B cell (primary cell): Measurements from ENCODE around the gene TRIM66. TPM values are rescaled to one million over a fixed set of nuclear protein-coding genes. Genes with fewer than 3 reads are reported as not detected.

ENCODE experiments used
- ATAC-seq: fragments of 200-7000 bp; cut with Tn5 transposase; one replicate; pipeline ENCODE4 v1.10.0; 2021; ENCODE audit warnings: low read depth, mild to moderate bottlenecking, moderate number of reproducible peaks, moderate library complexity
- CTCF ChIA-PET: fragments of 350-600 bp; sonication (Branson Sonifier 250); formaldehyde crosslinking; loops from one replicate; lab custom pipeline; 2021; ENCODE audit warnings: antibody characterized with exemption, inconsistent platforms; lab: Charles Lee
- POLR2A ChIA-PET: fragments of 350-600 bp; sonication (Branson Sonifier 250); formaldehyde crosslinking; loops from one replicate; lab custom pipeline; 2021; ENCODE audit warnings: antibody characterized with exemption; lab: Charles Lee
- DNase-seq: peaks from one replicate; pipeline ENCODE4 v3.0.0; 2013
- H2AFZ ChIP-seq: 2 replicates; pipeline ENCODE4 v1.6.1; 2012; ENCODE audit warnings: mild to moderate bottlenecking, low read depth, low read length; ENCODE audit not compliant: insufficient read depth, poor library complexity, severe bottlenecking
- H3K27ac ChIP-seq, 2 donors: 1 replicate in 1 of 2; 2 replicates in 1 of 2; pipeline ENCODE4 v1.5.1; 2012 to 2013; ENCODE audit warnings: low read length in 2 of 2, mild to moderate bottlenecking in 2 of 2, moderate library complexity in 1 of 2
- H3K27me3 ChIP-seq, 4 experiments: fragments of 200-600 bp in 1 of 4; sonication (generic) in 1 of 4; replicated peaks in 1 of 4; 1 replicate in 2 of 4; 2 replicates in 2 of 4; pipeline versions ENCODE4 v1.6.1 to v1.7.0; 2013 to 2016; ENCODE audit warnings: low read length in 3 of 4, mild to moderate bottlenecking in 2 of 4, mixed read lengths in 1 of 4, moderate library complexity in 1 of 4; ENCODE audit not compliant: insufficient read depth in 4 of 4, control insufficient read depth in 3 of 4; ENCODE audit errors: control extremely low read depth in 1 of 4
- H3K36me3 ChIP-seq, 2 experiments: replicated peaks in 1 of 2; 1 replicate in 1 of 2; 2 replicates in 1 of 2; pipeline versions ENCODE4 v1.6.1 to v1.7.1; 2013; ENCODE audit warnings: low read length in 1 of 2; ENCODE audit not compliant: insufficient read depth in 2 of 2, control insufficient read depth in 1 of 2; ENCODE audit errors: control extremely low read depth in 1 of 2, extremely low read depth in 1 of 2
- H3K4me1 ChIP-seq, 2 donors: fragments of 200-600 bp in 1 of 2; sonication (generic) in 1 of 2; 1 replicate in 1 of 2; 2 replicates in 1 of 2; pipeline versions ENCODE4 v1.5.1 to v1.6.1; 2013 to 2017; ENCODE audit warnings: low read length in 2 of 2; ENCODE audit not compliant: control insufficient read depth in 2 of 2, insufficient read depth in 2 of 2
- H3K4me2 ChIP-seq: replicated peaks from 2 replicates; pipeline ENCODE3; 2012; ENCODE audit warnings: mild to moderate bottlenecking, low read depth, low read length; ENCODE audit not compliant: poor library complexity, severe bottlenecking
- H3K4me3 ChIP-seq, 5 experiments: fragments of 200-600 bp in 1 of 5; sonication (generic) in 1 of 5; 1 replicate in 3 of 5; 2 replicates in 2 of 5; pipeline versions ENCODE4 v1.5.1 to v1.7.0; 2011 to 2016; ENCODE audit warnings: low read length in 4 of 5, mild to moderate bottlenecking in 4 of 5, low read depth in 2 of 5, control low read depth in 1 of 5, moderate library complexity in 1 of 5; ENCODE audit not compliant: insufficient read depth in 1 of 5; ENCODE audit errors: control extremely low read depth in 1 of 5, extremely low read depth in 1 of 5
- H3K79me2 ChIP-seq: fragments of 200-600 bp; sonication (generic); one replicate; pipeline ENCODE4 v1.6.0; 2016; ENCODE audit warnings: low read length; ENCODE audit not compliant: control insufficient read depth, insufficient read depth
- H3K9ac ChIP-seq: fragments of 200-600 bp; sonication (generic); 2 replicates; pipeline ENCODE4 v1.6.1; 2017; ENCODE audit warnings: mild to moderate bottlenecking, low read length, moderate library complexity
- H3K9me3 ChIP-seq, 3 donors: one replicate each; pipeline versions ENCODE4 v1.6.1 to v1.7.1; 2013; ENCODE audit warnings: low read length in 2 of 3; ENCODE audit not compliant: control insufficient read depth in 2 of 3, insufficient read depth in 1 of 3; ENCODE audit errors: control extremely low read depth in 1 of 3
- H4K20me1 ChIP-seq: 2 replicates; pipeline ENCODE4 v1.6.0; 2012; ENCODE audit warnings: mild to moderate bottlenecking, low read length; ENCODE audit not compliant: insufficient read depth, control insufficient read depth, poor library complexity, severe bottlenecking
- H3K27ac Mint-ChIP-seq: one replicate; pipeline ENCODE4 v1.8.0; 2021; ENCODE audit warnings: mixed read lengths
- H3K27me3 Mint-ChIP-seq: one replicate; pipeline ENCODE4 v1.8.0; 2021; ENCODE audit warnings: mixed read lengths
- H3K4me1 Mint-ChIP-seq: one replicate; pipeline ENCODE4 v1.8.0; 2021; ENCODE audit warnings: mixed read lengths
- H3K4me3 Mint-ChIP-seq: one replicate; pipeline ENCODE4 v1.8.0; 2021; ENCODE audit warnings: mixed read lengths
- H3K9me3 Mint-ChIP-seq: one replicate; pipeline ENCODE4 v1.8.0; 2022; ENCODE audit warnings: mixed read lengths; ENCODE audit not compliant: insufficient read depth
- EZH2 ChIP-seq: IDR thresholded peaks from 2 replicates; pipeline ENCODE4 v1.6.1; 2012; ENCODE audit warnings: borderline replicate concordance, low read depth, mild to moderate bottlenecking, moderate library complexity, low read length; ENCODE audit not compliant: insufficient read depth, poor library complexity, severe bottlenecking
- WGBS: methylation state at CpG from one replicate; pipeline ENCODE4 v1.1.5; 2013; ENCODE audit warnings: missing lambda C conversion rate; ENCODE audit not compliant: insufficient coverage; 5-methylcytosine and 5-hydroxymethylcytosine counted together
- intact Hi-C: fragments of 100-400 bp; cut with micrococcal nuclease; formaldehyde crosslinking; loops from one replicate; pipeline ENCODE4 v1.10.0; 2022
- polyA plus RNA-seq: library from polyadenylated mRNA; depleted of rRNA; stranded (reverse); fragments of >200 nt; gene quantifications from 2 replicates; pipeline ENCODE4 v1.2.3, GENCODE V29; 2012
- total RNA-seq, 2 donors: library from RNA; stranded (reverse); fragments of 120-200 nt in 1 of 2; gene quantifications; 1 replicate in 1 of 2; 2 replicates in 1 of 2; pipeline versions ENCODE4 v1.2.3 to v1.2.4, GENCODE V29; 2013 to 2022
- TF ChIP-seq, protein P1 (sequence below): fragments of 200-600 bp; IDR thresholded peaks from one replicate; pipeline ENCODE4 v1.8.0; 2022; ENCODE audit warnings: antibody characterized with exemption, mild to moderate bottlenecking

Gene TRIM66
- total and polyA plus RNA-seq, 2 donors (not counting 1 experiment from before 2014, with no cell fraction given) = 11.1 to 21.1 TPM

- no peaks in the 10 kb centered on the region for H3K9me3 ChIP-seq
- WGBS = 100% methylated on average over 1 of the region's 2 CpGs
- H3K27ac ChIP-seq = no peak overlapping the region
- peaks cover 0 to 42% of the 10 kb centered on the region in 2 experiments for H3K36me3 ChIP-seq
- ATAC-seq (no peak), DNase-seq (no peak)
- CTCF ChIA-PET = no interaction called here
- H3K4me1 Mint-ChIP-seq = no peaks in the 10 kb centered on the region
- no peak overlapping the region for H3K4me3 Mint-ChIP-seq
- H3K27me3 Mint-ChIP-seq = no peaks in the 10 kb centered on the region
- H3K9ac ChIP-seq = no peak overlapping the region
- no peaks in the 10 kb centered on the region for H3K27me3 ChIP-seq
- H4K20me1 ChIP-seq = no peaks in the 10 kb centered on the region
- H3K27ac Mint-ChIP-seq = no peak overlapping the region
- no peak overlapping the region for H2AFZ ChIP-seq
- H3K9me3 Mint-ChIP-seq = no peaks in the 10 kb centered on the region
- TF ChIP-seq, protein P1, sequence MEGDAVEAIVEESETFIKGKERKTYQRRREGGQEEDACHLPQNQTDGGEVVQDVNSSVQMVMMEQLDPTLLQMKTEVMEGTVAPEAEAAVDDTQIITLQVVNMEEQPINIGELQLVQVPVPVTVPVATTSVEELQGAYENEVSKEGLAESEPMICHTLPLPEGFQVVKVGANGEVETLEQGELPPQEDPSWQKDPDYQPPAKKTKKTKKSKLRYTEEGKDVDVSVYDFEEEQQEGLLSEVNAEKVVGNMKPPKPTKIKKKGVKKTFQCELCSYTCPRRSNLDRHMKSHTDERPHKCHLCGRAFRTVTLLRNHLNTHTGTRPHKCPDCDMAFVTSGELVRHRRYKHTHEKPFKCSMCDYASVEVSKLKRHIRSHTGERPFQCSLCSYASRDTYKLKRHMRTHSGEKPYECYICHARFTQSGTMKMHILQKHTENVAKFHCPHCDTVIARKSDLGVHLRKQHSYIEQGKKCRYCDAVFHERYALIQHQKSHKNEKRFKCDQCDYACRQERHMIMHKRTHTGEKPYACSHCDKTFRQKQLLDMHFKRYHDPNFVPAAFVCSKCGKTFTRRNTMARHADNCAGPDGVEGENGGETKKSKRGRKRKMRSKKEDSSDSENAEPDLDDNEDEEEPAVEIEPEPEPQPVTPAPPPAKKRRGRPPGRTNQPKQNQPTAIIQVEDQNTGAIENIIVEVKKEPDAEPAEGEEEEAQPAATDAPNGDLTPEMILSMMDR = no peak
- no peak for TF ChIP-seq EZH2
- H3K79me2 ChIP-seq = no peaks in the 10 kb centered on the region
- POLR2A ChIA-PET = no interaction called here
- no peaks in the 10 kb centered on the region for H3K4me1 ChIP-seq
- no peak overlapping the region for H3K4me2 ChIP-seq
- no peak overlapping the region for H3K4me3 ChIP-seq
- intact Hi-C loops = no loop called here
These were observed 32.0 kb downstream of the TRIM66 start for GRCh38 chr11:8650401-8650990.

DNA sequence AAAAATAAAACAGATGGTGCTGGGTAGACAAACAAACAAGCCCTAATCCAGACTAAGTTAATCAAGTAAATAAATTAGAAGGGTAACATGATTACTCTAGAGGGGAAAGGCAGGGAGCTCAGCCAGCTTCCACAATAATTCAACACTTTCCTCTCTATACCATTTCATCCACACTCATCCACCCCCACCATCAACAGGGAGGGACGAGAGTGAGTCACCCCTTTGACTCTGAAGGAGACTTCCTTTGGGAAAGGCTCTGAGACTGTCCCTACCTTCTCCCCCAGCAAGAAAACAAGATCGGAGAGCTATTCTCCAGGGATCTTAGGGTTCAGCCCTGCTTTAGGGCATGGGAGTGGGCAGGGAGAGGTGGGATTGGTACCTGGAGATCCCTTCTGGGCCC lies 33.1 kb downstream of the TRIM66 start:
- Histone ChIP-seq H3K4me1 (no peaks in the 10 kb centered on the region), H3K27ac (no peak overlapping the region), H2AFZ (no peak overlapping the region), H3K4me2 (no peak overlapping the region), H3K36me3 (peaks cover 0 to 54% of the 10 kb centered on the region in 2 experiments), H4K20me1 (no peaks in the 10 kb centered on the region), H3K9me3 (no peaks in the 10 kb centered on the region), H3K4me3 (no peak overlapping the region), H3K27me3 (no peaks in the 10 kb centered on the region), H3K79me2 (no peaks in the 10 kb centered on the region), H3K9ac (no peak overlapping the region)
- H3K9me3 Mint-ChIP-seq = no peaks in the 10 kb centered on the region
- 100% methylated on average over 1 of the region's 2 CpGs for WGBS
- DNase-seq (no peak), ATAC-seq (no peak)
- TF ChIP-seq, protein P1 = no peak
- TF ChIP-seq EZH2 = no peak
- intact Hi-C loops = no loop called here
- H3K4me3 Mint-ChIP-seq = no peak overlapping the region
- CTCF ChIA-PET = interaction anchor here (0.6 kb wide), 1 partner anchor 16 kb away, joined by 4 read pairs; no protein-coding TSS in a partner anchor
- no peaks in the 10 kb centered on the region for H3K27me3 Mint-ChIP-seq
- H3K4me1 Mint-ChIP-seq = no peaks in the 10 kb centered on the region
- no peak overlapping the region for H3K27ac Mint-ChIP-seq
- POLR2A ChIA-PET = interaction anchor here (0.5 kb wide), 1 partner anchor 175 kb away, joined by 4 read pairs; no protein-coding TSS in a partner anchor
